HEK293 (cell line): ENCODE results near the gene SCUBE3.

Experiments
- ZBTB7A ChIP-seq: fragments of 450-650 bp; formaldehyde crosslinking; IDR thresholded peaks from 2 replicates; pipeline ENCODE4 v1.5.1; 2016; ENCODE audit warnings: low read depth, missing biosample characterization, missing genetic modification characterization
- ZNF221 ChIP-seq: fragments of 450-650 bp; formaldehyde crosslinking; IDR thresholded peaks from 2 replicates; pipeline ENCODE4 v1.5.1; 2017; ENCODE audit warnings: missing biosample characterization, missing genetic modification characterization, borderline replicate concordance
- ZNF423 ChIP-seq: fragments of 450-650 bp; formaldehyde crosslinking; IDR thresholded peaks from 2 replicates; pipeline ENCODE4 v1.5.1; 2016; ENCODE audit warnings: missing biosample characterization, missing genetic modification characterization
- ZNF48 ChIP-seq: fragments of 450-650 bp; formaldehyde crosslinking; IDR thresholded peaks from 2 replicates; pipeline ENCODE4 v1.5.1; 2016; ENCODE audit warnings: missing biosample characterization, missing genetic modification characterization
- ZNF654 ChIP-seq: fragments of 450-650 bp; formaldehyde crosslinking; IDR thresholded peaks from 2 replicates; pipeline ENCODE4 v1.5.1; 2016; ENCODE audit warnings: low read depth, missing biosample characterization, missing genetic modification characterization
- ZSCAN18 ChIP-seq: fragments of 450-650 bp; formaldehyde crosslinking; IDR thresholded peaks from 2 replicates; pipeline ENCODE4 v1.5.1; 2016; ENCODE audit warnings: missing biosample characterization, missing genetic modification characterization
- TF ChIP-seq, protein P1 (sequence below): fragments of 450-650 bp; formaldehyde crosslinking; conservative IDR thresholded peaks from 2 replicates; pipeline ENCODE4 v1.5.1; 2016; ENCODE audit warnings: low read depth, missing biosample characterization, missing genetic modification characterization

DNA sequence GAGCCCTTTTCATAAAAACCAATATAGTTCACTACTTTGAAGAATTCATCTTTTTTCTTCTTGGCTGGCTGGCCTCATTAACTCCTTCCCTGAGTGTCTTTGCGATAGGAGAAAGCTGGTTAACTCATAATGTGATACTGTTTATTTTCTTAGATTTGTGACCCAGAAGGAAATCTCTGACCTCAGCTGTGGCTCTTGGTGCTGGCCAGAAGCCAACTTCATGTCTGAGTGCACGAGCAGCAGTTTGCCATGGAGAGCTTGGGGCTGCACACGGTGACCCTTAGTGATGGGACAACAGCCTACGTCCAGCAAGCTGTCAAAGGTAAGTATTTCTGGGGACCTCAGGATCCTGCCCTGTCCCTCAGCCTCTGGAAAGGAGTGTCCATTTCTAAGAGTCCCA is 67.1 kb downstream of the SCUBE3 start:
- TF ChIP-seq, protein P1, sequence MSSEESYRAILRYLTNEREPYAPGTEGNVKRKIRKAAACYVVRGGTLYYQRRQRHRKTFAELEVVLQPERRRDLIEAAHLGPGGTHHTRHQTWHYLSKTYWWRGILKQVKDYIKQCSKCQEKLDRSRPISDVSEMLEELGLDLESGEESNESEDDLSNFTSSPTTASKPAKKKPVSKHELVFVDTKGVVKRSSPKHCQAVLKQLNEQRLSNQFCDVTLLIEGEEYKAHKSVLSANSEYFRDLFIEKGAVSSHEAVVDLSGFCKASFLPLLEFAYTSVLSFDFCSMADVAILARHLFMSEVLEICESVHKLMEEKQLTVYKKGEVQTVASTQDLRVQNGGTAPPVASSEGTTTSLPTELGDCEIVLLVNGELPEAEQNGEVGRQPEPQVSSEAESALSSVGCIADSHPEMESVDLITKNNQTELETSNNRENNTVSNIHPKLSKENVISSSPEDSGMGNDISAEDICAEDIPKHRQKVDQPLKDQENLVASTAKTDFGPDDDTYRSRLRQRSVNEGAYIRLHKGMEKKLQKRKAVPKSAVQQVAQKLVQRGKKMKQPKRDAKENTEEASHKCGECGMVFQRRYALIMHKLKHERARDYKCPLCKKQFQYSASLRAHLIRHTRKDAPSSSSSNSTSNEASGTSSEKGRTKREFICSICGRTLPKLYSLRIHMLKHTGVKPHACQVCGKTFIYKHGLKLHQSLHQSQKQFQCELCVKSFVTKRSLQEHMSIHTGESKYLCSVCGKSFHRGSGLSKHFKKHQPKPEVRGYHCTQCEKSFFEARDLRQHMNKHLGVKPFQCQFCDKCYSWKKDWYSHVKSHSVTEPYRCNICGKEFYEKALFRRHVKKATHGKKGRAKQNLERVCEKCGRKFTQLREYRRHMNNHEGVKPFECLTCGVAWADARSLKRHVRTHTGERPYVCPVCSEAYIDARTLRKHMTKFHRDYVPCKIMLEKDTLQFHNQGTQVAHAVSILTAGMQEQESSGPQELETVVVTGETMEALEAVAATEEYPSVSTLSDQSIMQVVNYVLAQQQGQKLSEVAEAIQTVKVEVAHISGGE, result no peak
- no peak for TF ChIP-seq ZSCAN18 (tag by site-specific recombination)
- no peak for TF ChIP-seq ZNF48 (tag by site-specific recombination)
- no peak for TF ChIP-seq ZNF221 (tag by site-specific recombination)
- TF ChIP-seq ZBTB7A (tag by site-specific recombination), result no peak
- TF ChIP-seq ZNF654, result no peak
- TF ChIP-seq ZNF423, result no peak
